AG09309 (cell line): ENCODE measurements around the gene RNF113A.
"Not testable (repeated sequence)": the region's sequence is repeated elsewhere in the genome, so short reads cannot be mapped to it uniquely, and the experiment has no call there.

Experiments used
- DNase-seq: peaks from one replicate; pipeline ENCODE4 v3.0.0-alpha.2; 2010; ENCODE audit warnings: low read depth
- H3K4me3 ChIP-seq: 2 replicates; pipeline ENCODE4 v1.5.1; 2011; ENCODE audit warnings: mild to moderate bottlenecking, low read depth, low read length, moderate library complexity; ENCODE audit not compliant: control insufficient read depth
- CTCF ChIP-seq: IDR thresholded peaks from 2 replicates; pipeline ENCODE4 v1.5.1; 2011; ENCODE audit warnings: mild to moderate bottlenecking, low read depth, low read length, inconsistent platforms; ENCODE audit not compliant: insufficient read depth, control insufficient read depth; ENCODE audit errors: missing control alignments

Gene RNF113A

GRCh38 chrX:119828446-119828845, 43.1 kb downstream of the RNF113A start:
- no peak for DNase-seq
- H3K4me3 ChIP-seq, result no peak overlapping the region
- TF ChIP-seq CTCF, result no peak

GRCh38 chrX:119826399-119826959, 45.1 kb downstream of the RNF113A start:
- no peak for DNase-seq
- TF ChIP-seq CTCF, result no peak
- H3K4me3 ChIP-seq, result no peak overlapping the region

GRCh38 chrX:119824221-119824620, 47.3 kb downstream of the RNF113A start:
- not testable (repeated sequence) for H3K4me3 ChIP-seq, DNase-seq

- not testable (repeated sequence) for DNase-seq, H3K4me3 ChIP-seq
Observed at GRCh38 chrX:119821703-119822102, 49.8 kb downstream of the RNF113A start.
